NCI-H2196 (cell line): ENCODE results near the gene CYP2D6.
"Not testable (repeated sequence)": the region's sequence is repeated elsewhere in the genome, so short reads cannot be mapped to it uniquely, and the experiment has no call there.

Experiments used
- DNase-seq: peaks from one replicate; lab custom pipeline; 2025; ENCODE audit not compliant: unreplicated experiment; lab: John Stamatoyannopoulos, UW

CYP2D6 gene

GRCh38 chr22:42130639-42131431, at the start of gene CYP2D6:
Gene CYP2D6, minus strand, starts transcription at chr22:42130810. Its CDS starts 19 bp downstream, at chr22:42130791.
- not testable (repeated sequence) for DNase-seq

GRCh38 chr22:42179616-42180015, 49.0 kb upstream of the CYP2D6 start:
- DNase-seq, result no peak

GRCh38 chr22:42178910-42179519, 48.4 kb upstream of the CYP2D6 start:
- DNase-seq, result no peak

GRCh38 chr22:42177891-42178336, 47.3 kb upstream of the CYP2D6 start:
- no peak for DNase-seq

GRCh38 chr22:42176255-42176915, 45.8 kb upstream of the CYP2D6 start:
- DNase-seq, result no peak

- no peak for DNase-seq
Observed at GRCh38 chr22:42174062-42174461, 43.5 kb upstream of the CYP2D6 start.

GRCh38 chr22:42173183-42173926, 42.7 kb upstream of the CYP2D6 start:
- DNase-seq, result no peak

- no peak for DNase-seq
Observed at GRCh38 chr22:42172773-42173172, 42.2 kb upstream of the CYP2D6 start.

- no peak for DNase-seq
Observed at GRCh38 chr22:42171946-42172719, 41.5 kb upstream of the CYP2D6 start.

GRCh38 chr22:42171417-42171816, 40.8 kb upstream of the CYP2D6 start:
- no peak for DNase-seq

GRCh38 chr22:42170946-42171345, 40.3 kb upstream of the CYP2D6 start:
- no peak for DNase-seq

- DNase-seq, result peak; percentile 72
Observed at GRCh38 chr22:42169055-42169469, 38.5 kb upstream of the CYP2D6 start.

GRCh38 chr22:42168476-42168875, 37.9 kb upstream of the CYP2D6 start:
- no peak for DNase-seq

- no peak for DNase-seq
Observed at GRCh38 chr22:42167066-42167465, 36.5 kb upstream of the CYP2D6 start.

- no peak for DNase-seq
Observed at GRCh38 chr22:42164901-42165300, 34.3 kb upstream of the CYP2D6 start.

- DNase-seq, result no peak
Observed at GRCh38 chr22:42163515-42163914, 32.9 kb upstream of the CYP2D6 start.

- DNase-seq, result no peak
Observed at GRCh38 chr22:42162728-42163489, 32.3 kb upstream of the CYP2D6 start.

- no peak for DNase-seq
Observed at GRCh38 chr22:42160830-42161696, 30.5 kb upstream of the CYP2D6 start.

- DNase-seq, result no peak
Observed at GRCh38 chr22:42160251-42160650, 29.6 kb upstream of the CYP2D6 start.
